H1 (cell line): Measurements from ENCODE around the gene MKRN2OS. TPM values are rescaled to one million over a fixed set of nuclear protein-coding genes. Genes with fewer than 3 reads are reported as not detected.

Experiments
- CBX5 ChIP-seq: fragments of 300-800, 300-1000 bp; sonication (generic); IDR thresholded peaks from 2 replicates; pipeline ENCODE4 v1.7.1; 2016; ENCODE audit warnings: antibody characterized with exemption, low read length, low read depth
- EGR1 ChIP-seq: IDR thresholded peaks from 2 replicates; pipeline ENCODE4 v1.6.1; 2011; ENCODE audit warnings: low read depth, low read length, borderline replicate concordance
- EZH2 ChIP-seq: fragments of 200-600 bp; sonication (generic); IDR thresholded peaks from 2 replicates; pipeline ENCODE4 v1.7.1; 2012; ENCODE audit warnings: low read depth, mild to moderate bottlenecking, moderate library complexity, low read length, inconsistent platforms; ENCODE audit not compliant: severe bottlenecking
- POU5F1 ChIP-seq: IDR thresholded peaks from 2 replicates; pipeline ENCODE4 v1.6.1; 2011; ENCODE audit warnings: low read depth, mild to moderate bottlenecking, low read length, moderate library complexity
- RNF2 ChIP-seq: fragments of 200-900, 300-1000 bp; sonication (generic); IDR thresholded peaks from 2 replicates; pipeline ENCODE4 v1.7.1; 2016; ENCODE audit warnings: borderline replicate concordance, low read depth, mild to moderate bottlenecking, antibody characterized with exemption, low read length; ENCODE audit not compliant: poor library complexity, severe bottlenecking; ENCODE audit errors: missing control alignments
- SIN3A ChIP-seq, 2 experiments: IDR thresholded peaks in 1 of 2; conservative IDR thresholded peaks in 1 of 2; 2 replicates each; pipeline ENCODE4 v1.6.1; 2011 to 2012; ENCODE audit warnings: low read length in 2 of 2, improper control_type of control experiment in 1 of 2, low read depth in 1 of 2, mild to moderate bottlenecking in 1 of 2
- SRF ChIP-seq: IDR thresholded peaks from 2 replicates; pipeline ENCODE4 v1.6.1; 2011; ENCODE audit warnings: mild to moderate bottlenecking, low read depth, low read length, moderate library complexity
- polyA plus RNA-seq, 7 experiments: library from polyadenylated mRNA; depleted of rRNA in 3 of 7; stranded (reverse) in 5 of 7; unstranded in 2 of 7; fragments of >200 nt in 5 of 7; fragments of 200-250 nt in 2 of 7; gene quantifications; 1 replicate in 5 of 7; 2 replicates in 1 of 7; 4 replicates in 1 of 7; pipeline versions ENCODE4 v1.2.1 to v1.2.3, GENCODE V29; 2011 to 2013; ENCODE audit warnings: missing spikeins in 2 of 7, mixed read lengths in 2 of 7
- total RNA-seq: library from RNA; stranded (reverse); fragmentation: NEBNext Ultra II Directional; extraction: Animal tissue kit (Norgen Biotek cat#: 25700); gene quantifications from 2 replicates; pipeline ENCODE4 v1.2.1, GENCODE V29; 2021

Gene MKRN2OS
- total and polyA plus RNA-seq, 2 of the 8 experiments (the other 6 are each of a cell fraction or from before 2014, with no cell fraction given) = 0.15 to 0.41 TPM

DNA sequence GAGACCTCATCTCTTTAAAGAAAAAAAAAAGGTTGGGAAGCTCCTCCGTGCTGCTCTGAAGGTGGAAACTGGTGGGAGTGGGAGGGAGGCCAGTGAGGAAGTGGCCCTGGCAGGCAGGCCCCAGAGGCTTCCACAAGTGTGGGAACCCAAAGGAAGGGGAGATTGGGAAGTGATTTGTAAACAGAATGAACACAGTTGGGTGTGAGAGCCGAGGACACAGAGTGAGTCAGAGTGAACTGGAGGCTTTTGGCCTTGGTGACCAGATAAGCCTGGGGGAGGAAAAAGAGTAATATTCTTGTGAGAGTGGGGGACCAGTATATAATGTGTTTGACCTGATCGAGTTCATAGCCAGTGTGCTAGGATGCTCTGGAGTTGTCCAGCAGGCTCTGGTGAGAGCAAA lies 34.6 kb upstream of the MKRN2OS start (continued):
- TF ChIP-seq SRF (no peak), EZH2 (no peak), POU5F1 (no peak), CBX5 (no peak), RNF2 (no peak), SIN3A (conservative IDR thresholded peaks at IDR 0.05 in 1 of 2, IDR thresholded peaks at IDR 0.05 in 1 of 2; ENCODE audit: low read depth in 1 of 2, low read length in 2 of 2) (no peak), EGR1 (no peak)
